Measurements from ENCODE around the gene PITPNM3. TPM values are rescaled to one million over a fixed set of nuclear protein-coding genes. Genes with fewer than 3 reads are reported as not detected.

PITPNM3 gene
- total RNA-seq, 1 donor from 2014 or later = 1.1 TPM

- no peak for TF ChIP-seq CTCF (IDR thresholded peaks at IDR 0.05)
- no peaks in the 10 kb centered on the region for H3K36me3 Mint-ChIP-seq (ENCODE audit: low read depth)
- no peak for DNase-seq
- H3K9me3 Mint-ChIP-seq = no peaks in the 10 kb centered on the region
- intact Hi-C loops (cut with micrococcal nuclease) = no loop called here
- ATAC-seq (ENCODE audit: low read depth) = no peak
- CTCF ChIA-PET = interaction anchor here (0.7 kb wide), 1 partner anchor 8 kb away, joined by 3 read pairs; no protein-coding TSS in a partner anchor
- peak overlapping the region; percentile 50 for H3K4me3 Mint-ChIP-seq
- H3K4me1 Mint-ChIP-seq = peaks cover 16% of the 10 kb centered on the region
- POLR2A ChIA-PET = no interaction called here
- H3K27me3 Mint-ChIP-seq = peaks cover 52% of the 10 kb centered on the region
- H3K27ac Mint-ChIP-seq = no peak overlapping the region
These were observed 684 bp upstream of the PITPNM3 start for GRCh38 chr17:6557040-6557438.

GRCh38 chr17:6555331-6556120, 829 bp downstream of the PITPNM3 start:
- Mint-ChIP-seq H3K9me3 (no peaks in the 10 kb centered on the region), H3K4me1 (peaks cover 16% of the 10 kb centered on the region), H3K27ac (no peak overlapping the region), H3K27me3 (peaks cover 50% of the 10 kb centered on the region), H3K36me3 (ENCODE audit: low read depth) (no peaks in the 10 kb centered on the region), H3K4me3 (peak overlapping the region; percentile 77)
- POLR2A ChIA-PET = no interaction called here
- DNase-seq (peak; percentile 27), ATAC-seq (ENCODE audit: low read depth) (peak; percentile 72)
- intact Hi-C loops (cut with micrococcal nuclease) = no loop called here
- CTCF ChIA-PET = no interaction called here
- no peak for TF ChIP-seq CTCF (IDR thresholded peaks at IDR 0.05)

GRCh38 chr17:6554871-6555330, 1.5 kb downstream of the PITPNM3 start:
- ChIA-PET POLR2A (no interaction called here), CTCF (no interaction called here)
- H3K36me3 Mint-ChIP-seq (ENCODE audit: low read depth) = no peaks in the 10 kb centered on the region
- H3K9me3 Mint-ChIP-seq = no peaks in the 10 kb centered on the region
- peak overlapping the region; percentile 77 for H3K4me3 Mint-ChIP-seq
- H3K27ac Mint-ChIP-seq = no peak overlapping the region
- H3K4me1 Mint-ChIP-seq = peaks cover 16% of the 10 kb centered on the region
- intact Hi-C loops (cut with micrococcal nuclease) = no loop called here
- H3K27me3 Mint-ChIP-seq = peaks cover 44% of the 10 kb centered on the region
- TF ChIP-seq CTCF (IDR thresholded peaks at IDR 0.05) = no peak
- ATAC-seq (ENCODE audit: low read depth) = no peak
- no peak for DNase-seq

GRCh38 chr17:6554342-6554741, 2.0 kb downstream of the PITPNM3 start:
- Mint-ChIP-seq H3K27me3 (peaks cover 39% of the 10 kb centered on the region), H3K27ac (no peak overlapping the region), H3K36me3 (ENCODE audit: low read depth) (no peaks in the 10 kb centered on the region), H3K4me3 (no peak overlapping the region), H3K9me3 (no peaks in the 10 kb centered on the region), H3K4me1 (peaks cover 16% of the 10 kb centered on the region)
- DNase-seq (no peak), ATAC-seq (ENCODE audit: low read depth) (no peak)
- intact Hi-C loops (cut with micrococcal nuclease) = no loop called here
- TF ChIP-seq CTCF (IDR thresholded peaks at IDR 0.05) = no peak
- ChIA-PET CTCF (no interaction called here), POLR2A (no interaction called here)

- peaks cover 27% of the 10 kb centered on the region for H3K27me3 Mint-ChIP-seq
- no peak for TF ChIP-seq CTCF (IDR thresholded peaks at IDR 0.05)
- no peak overlapping the region for H3K4me3 Mint-ChIP-seq
- intact Hi-C loops (cut with micrococcal nuclease) = no loop called here
- H3K4me1 Mint-ChIP-seq = peaks cover 14% of the 10 kb centered on the region
- H3K27ac Mint-ChIP-seq = no peak overlapping the region
- DNase-seq = no peak
- ATAC-seq (ENCODE audit: low read depth) = no peak
- H3K9me3 Mint-ChIP-seq = no peaks in the 10 kb centered on the region
- no peaks in the 10 kb centered on the region for H3K36me3 Mint-ChIP-seq (ENCODE audit: low read depth)
- ChIA-PET POLR2A (no interaction called here), CTCF (no interaction called here)
These were observed 4.4 kb downstream of the PITPNM3 start for GRCh38 chr17:6551869-6552531.
